Ishikawa (cell line): ENCODE results near the gene DHRS3.

ENCODE experiments used
- CREB1 ChIP-seq: IDR thresholded peaks from 2 replicates; pipeline ENCODE4 v1.6.1; 2012; ENCODE audit warnings: low read depth
- EP300 ChIP-seq: IDR thresholded peaks from 2 replicates; pipeline ENCODE4 v1.6.1; 2012; ENCODE audit warnings: borderline replicate concordance
- FOXM1 ChIP-seq: IDR thresholded peaks from 2 replicates; pipeline ENCODE4 v1.6.1; 2012; ENCODE audit warnings: low read depth, borderline replicate concordance
- MAX ChIP-seq: IDR thresholded peaks from 2 replicates; pipeline ENCODE4 v1.6.1; 2012
- RAD21 ChIP-seq: IDR thresholded peaks from 2 replicates; pipeline ENCODE4 v1.6.1; 2012; ENCODE audit warnings: low read depth
- REST ChIP-seq: IDR thresholded peaks from 2 replicates; pipeline ENCODE4 v1.6.1; 2012; ENCODE audit warnings: low read depth, mild to moderate bottlenecking
- TAF1 ChIP-seq: IDR thresholded peaks from 2 replicates; pipeline ENCODE4 v1.6.1; 2012; ENCODE audit warnings: low read depth, mild to moderate bottlenecking
- TCF12 ChIP-seq: IDR thresholded peaks from 2 replicates; pipeline ENCODE4 v1.6.1; 2012; ENCODE audit warnings: low read depth

GRCh38 chr1:12661606-12662219 lies 43.7 kb upstream of the DHRS3 start:
- no peak for TF ChIP-seq EP300
- TF ChIP-seq TAF1 = no peak
- no peak for TF ChIP-seq MAX
- no peak for TF ChIP-seq RAD21
- TF ChIP-seq FOXM1 = no peak
- TF ChIP-seq REST = no peak
- no peak for TF ChIP-seq CREB1
- no peak for TF ChIP-seq TCF12
